Measurements from ENCODE around the gene ATP8A2.

Gene ATP8A2

DNA sequence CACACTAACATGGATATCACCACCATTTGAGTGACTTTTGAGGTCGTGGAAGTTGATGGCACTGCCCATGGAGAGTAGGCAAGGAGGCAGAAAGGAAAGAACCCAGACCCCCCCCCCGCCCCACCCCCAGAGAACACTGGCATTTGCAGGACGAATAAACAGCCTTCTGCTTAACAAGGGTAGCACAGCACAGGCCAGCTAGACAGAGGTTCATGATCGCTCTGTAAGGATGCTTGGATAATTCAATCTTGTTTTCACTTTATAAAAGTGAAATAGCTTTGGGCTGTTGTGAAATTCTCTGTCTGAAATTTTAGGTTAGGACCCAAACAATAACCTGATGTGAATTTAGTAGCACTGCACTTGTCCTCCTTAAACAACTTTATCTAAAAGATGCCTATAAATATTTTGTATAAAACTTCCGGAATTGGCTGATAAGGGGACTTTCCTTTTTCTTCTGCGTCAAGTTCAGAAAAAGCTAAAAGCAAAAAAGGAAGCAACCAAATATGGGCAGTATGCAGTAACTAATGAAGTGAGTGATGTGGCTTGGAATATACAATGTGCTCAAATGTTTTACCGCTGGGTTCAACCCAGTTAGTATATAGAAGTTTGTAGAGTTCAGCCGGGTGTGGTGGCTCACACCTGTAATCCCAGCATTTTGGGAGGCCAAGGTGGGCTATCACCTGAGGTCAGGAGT, 516.3 kb downstream of the ATP8A2 start:
- Histone ChIP-seq H3K4me1 (ENCODE audit: control insufficient read depth, insufficient read depth, low read length) (peaks cover 3% of the 10 kb centered on the region), H3K27me3 (ENCODE audit: control insufficient read depth in 1 of 2, insufficient read depth in 2 of 2, low read length in 2 of 2) (no peaks in the 10 kb centered on the region), H3K27ac (ENCODE audit: low read length) (no peak overlapping the region), H3K36me3 (ENCODE audit: control insufficient read depth in 2 of 2, insufficient read depth in 2 of 2, low read length in 2 of 2) (no peaks in the 10 kb centered on the region), H3K9ac (ENCODE audit: low read length in 2 of 2) (no peak overlapping the region), H3K9me3 (ENCODE audit: control insufficient read depth in 2 of 2, low read length in 2 of 2) (no peaks in the 10 kb centered on the region), H3K4me3 (ENCODE audit: low read length in 2 of 2) (no peak overlapping the region)

DNA sequence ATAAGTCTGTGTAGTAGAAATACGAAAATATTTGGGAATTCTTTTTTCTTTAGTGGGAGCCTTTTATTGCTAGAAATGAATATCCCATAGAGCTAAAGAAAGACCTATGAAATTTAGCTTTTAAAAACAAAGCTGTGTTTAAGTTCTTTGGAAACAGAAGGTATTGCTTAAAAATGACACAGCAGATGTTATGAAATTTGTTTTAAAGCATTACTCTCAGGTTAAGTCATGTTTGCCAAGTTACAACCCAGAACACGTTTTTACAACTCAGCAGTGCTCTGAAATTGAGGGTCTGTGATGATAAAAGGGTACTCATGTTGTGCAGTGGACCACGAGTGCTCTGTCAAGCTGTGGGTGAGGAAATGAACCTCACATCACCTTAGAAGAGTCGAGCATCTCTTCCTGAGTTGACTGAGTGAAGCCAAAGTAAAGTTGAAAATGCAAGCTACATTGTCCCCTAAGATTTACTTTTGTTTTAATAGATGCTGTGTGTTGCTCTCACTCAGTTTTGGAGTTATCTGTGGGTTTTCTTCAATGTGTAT, 519.0 kb downstream of the ATP8A2 start:
- Histone ChIP-seq H3K36me3 (ENCODE audit: control insufficient read depth in 2 of 2, insufficient read depth in 2 of 2, low read length in 2 of 2) (no peaks in the 10 kb centered on the region), H3K4me1 (ENCODE audit: control insufficient read depth, insufficient read depth, low read length) (no peaks in the 10 kb centered on the region), H3K9ac (ENCODE audit: low read length in 2 of 2) (no peak overlapping the region), H3K9me3 (ENCODE audit: control insufficient read depth in 2 of 2, low read length in 2 of 2) (no peaks in the 10 kb centered on the region), H3K4me3 (ENCODE audit: low read length in 2 of 2) (no peak overlapping the region), H3K27me3 (ENCODE audit: control insufficient read depth in 1 of 2, insufficient read depth in 2 of 2, low read length in 2 of 2) (no peaks in the 10 kb centered on the region), H3K27ac (ENCODE audit: low read length) (no peak overlapping the region)

DNA sequence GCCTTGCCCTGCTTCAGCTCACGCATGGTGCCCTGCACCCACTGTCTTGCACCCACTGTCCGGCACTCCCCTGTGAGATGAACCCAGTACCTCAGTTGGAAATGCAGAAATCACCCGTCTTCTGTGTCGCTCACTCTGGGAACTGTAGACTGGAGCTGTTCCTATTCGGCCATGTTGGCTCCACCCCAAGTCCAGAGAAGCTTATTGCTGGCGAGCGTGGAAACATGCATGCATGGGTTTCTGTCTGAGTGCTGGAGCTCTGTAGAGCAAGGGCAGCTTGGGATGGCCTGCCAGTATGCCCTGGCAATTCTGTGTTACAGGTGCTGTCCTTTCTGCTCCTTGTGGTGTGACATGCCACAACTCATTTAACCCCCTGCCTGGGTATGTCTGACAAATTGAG, 527.2 kb downstream of the ATP8A2 start:
- no peak overlapping the region for H3K9ac ChIP-seq (ENCODE audit: low read length in 2 of 2)
- H3K4me1 ChIP-seq (ENCODE audit: control insufficient read depth, insufficient read depth, low read length): no peaks in the 10 kb centered on the region
- H3K27ac ChIP-seq (ENCODE audit: low read length): no peak overlapping the region
- H3K27me3 ChIP-seq (ENCODE audit: control insufficient read depth in 1 of 2, insufficient read depth in 2 of 2, low read length in 2 of 2): no peaks in the 10 kb centered on the region
- H3K4me3 ChIP-seq (ENCODE audit: low read length in 2 of 2): no peak overlapping the region
- H3K36me3 ChIP-seq (ENCODE audit: control insufficient read depth in 2 of 2, insufficient read depth in 2 of 2, low read length in 2 of 2): no peaks in the 10 kb centered on the region
- H3K9me3 ChIP-seq (ENCODE audit: control insufficient read depth in 2 of 2, low read length in 2 of 2): no peaks in the 10 kb centered on the region

DNA sequence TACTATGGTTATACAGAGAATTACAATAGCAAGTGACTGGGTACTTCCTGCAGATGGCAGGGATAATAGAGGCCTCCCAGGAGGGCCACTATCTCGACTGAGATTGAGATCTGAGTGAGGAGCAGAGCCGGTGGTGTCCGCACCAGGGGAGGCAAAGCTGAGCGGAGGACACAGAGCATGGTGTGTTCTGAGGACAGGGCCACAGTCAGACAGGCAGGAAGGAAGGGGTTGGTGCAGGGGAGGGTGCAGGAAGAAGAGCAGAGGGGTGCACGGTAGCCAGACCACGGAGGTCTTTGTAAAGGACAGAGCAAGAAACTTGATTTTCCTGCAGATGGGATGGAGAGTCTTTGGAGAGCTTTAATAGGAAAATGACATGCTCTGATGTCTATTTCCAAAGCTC, 527.7 kb downstream of the ATP8A2 start:
- H3K4me1 ChIP-seq (ENCODE audit: control insufficient read depth, insufficient read depth, low read length): no peaks in the 10 kb centered on the region
- no peaks in the 10 kb centered on the region for H3K27me3 ChIP-seq (ENCODE audit: control insufficient read depth in 1 of 2, insufficient read depth in 2 of 2, low read length in 2 of 2)
- no peak overlapping the region for H3K27ac ChIP-seq (ENCODE audit: low read length)
- no peak overlapping the region for H3K9ac ChIP-seq (ENCODE audit: low read length in 2 of 2)
- no peak overlapping the region for H3K4me3 ChIP-seq (ENCODE audit: low read length in 2 of 2)
- H3K36me3 ChIP-seq (ENCODE audit: control insufficient read depth in 2 of 2, insufficient read depth in 2 of 2, low read length in 2 of 2): no peaks in the 10 kb centered on the region
- no peaks in the 10 kb centered on the region for H3K9me3 ChIP-seq (ENCODE audit: control insufficient read depth in 2 of 2, low read length in 2 of 2)

DNA sequence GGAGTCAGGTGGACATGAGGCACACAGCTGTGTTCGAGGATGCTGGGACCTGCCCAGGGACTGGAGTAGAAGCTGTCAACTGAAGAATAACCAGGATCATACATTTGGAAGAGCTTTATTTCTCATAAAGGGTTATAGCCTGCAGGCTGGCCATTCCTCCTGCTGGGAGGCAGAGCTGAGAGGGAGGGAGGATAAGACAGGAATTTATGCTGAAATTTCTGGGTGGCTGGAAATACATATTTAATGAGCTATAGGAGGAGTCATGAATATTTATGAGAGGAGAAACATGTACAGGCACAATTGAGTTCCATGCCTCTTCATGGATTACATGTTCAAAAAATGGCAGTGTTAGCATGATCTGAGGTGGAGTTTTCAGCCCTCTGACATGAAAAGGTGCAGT, 528.2 kb downstream of the ATP8A2 start:
- H3K27ac ChIP-seq (ENCODE audit: low read length): no peak overlapping the region
- no peak overlapping the region for H3K9ac ChIP-seq (ENCODE audit: low read length in 2 of 2)
- H3K9me3 ChIP-seq (ENCODE audit: control insufficient read depth in 2 of 2, low read length in 2 of 2): no peaks in the 10 kb centered on the region
- H3K4me3 ChIP-seq (ENCODE audit: low read length in 2 of 2): no peak overlapping the region
- H3K27me3 ChIP-seq (ENCODE audit: control insufficient read depth in 1 of 2, insufficient read depth in 2 of 2, low read length in 2 of 2): no peaks in the 10 kb centered on the region
- H3K4me1 ChIP-seq (ENCODE audit: control insufficient read depth, insufficient read depth, low read length): no peaks in the 10 kb centered on the region
- no peaks in the 10 kb centered on the region for H3K36me3 ChIP-seq (ENCODE audit: control insufficient read depth in 2 of 2, insufficient read depth in 2 of 2, low read length in 2 of 2)

DNA sequence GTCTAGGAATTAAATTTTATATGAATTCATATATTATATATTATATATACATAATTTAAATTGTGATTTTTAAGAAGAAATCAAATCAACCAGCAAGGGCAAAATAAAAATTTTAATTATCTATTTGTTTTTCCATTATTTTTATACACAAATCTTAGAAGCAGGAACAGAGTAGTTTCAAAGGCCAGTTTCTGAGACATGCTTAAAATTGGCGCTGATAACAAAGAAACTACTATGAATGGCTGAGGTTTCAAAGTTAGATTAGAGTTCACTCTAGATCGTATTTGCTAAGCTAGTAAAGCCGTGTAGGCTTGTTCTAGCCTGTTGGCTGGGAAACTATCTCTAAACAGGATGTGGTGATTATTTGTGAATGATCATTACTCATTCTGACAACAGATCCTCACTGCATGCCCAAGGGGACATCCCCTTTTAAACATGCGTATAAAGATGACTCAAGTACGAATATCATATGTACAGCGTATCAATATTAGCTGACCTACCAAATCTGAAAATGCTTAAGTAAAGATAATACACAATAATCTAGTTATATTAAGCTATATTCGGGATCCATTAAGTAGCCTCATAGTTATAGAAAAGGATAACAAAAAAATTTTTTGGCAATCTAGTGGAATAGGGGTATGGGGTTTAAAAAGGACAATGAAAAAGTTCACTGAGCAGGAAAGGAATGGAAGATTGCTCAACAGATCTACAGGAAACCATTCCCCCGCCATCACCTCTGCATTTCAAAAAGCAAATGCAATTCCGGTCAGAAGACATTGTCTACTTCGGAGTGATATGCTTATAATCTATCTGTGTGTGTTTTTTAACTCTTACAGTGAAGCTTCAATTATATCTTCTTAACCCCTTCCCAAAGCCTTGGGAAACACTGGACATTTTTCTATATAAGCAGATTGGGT, 529.9 kb downstream of the ATP8A2 start:
- H3K9me3 ChIP-seq (ENCODE audit: control insufficient read depth in 2 of 2, low read length in 2 of 2): no peaks in the 10 kb centered on the region
- no peaks in the 10 kb centered on the region for H3K27me3 ChIP-seq (ENCODE audit: control insufficient read depth in 1 of 2, insufficient read depth in 2 of 2, low read length in 2 of 2)
- no peak overlapping the region for H3K4me3 ChIP-seq (ENCODE audit: low read length in 2 of 2)
- no peaks in the 10 kb centered on the region for H3K4me1 ChIP-seq (ENCODE audit: control insufficient read depth, insufficient read depth, low read length)
- H3K36me3 ChIP-seq (ENCODE audit: control insufficient read depth in 2 of 2, insufficient read depth in 2 of 2, low read length in 2 of 2): no peaks in the 10 kb centered on the region
- no peak overlapping the region for H3K27ac ChIP-seq (ENCODE audit: low read length)
- no peak overlapping the region for H3K9ac ChIP-seq (ENCODE audit: low read length in 2 of 2)

DNA sequence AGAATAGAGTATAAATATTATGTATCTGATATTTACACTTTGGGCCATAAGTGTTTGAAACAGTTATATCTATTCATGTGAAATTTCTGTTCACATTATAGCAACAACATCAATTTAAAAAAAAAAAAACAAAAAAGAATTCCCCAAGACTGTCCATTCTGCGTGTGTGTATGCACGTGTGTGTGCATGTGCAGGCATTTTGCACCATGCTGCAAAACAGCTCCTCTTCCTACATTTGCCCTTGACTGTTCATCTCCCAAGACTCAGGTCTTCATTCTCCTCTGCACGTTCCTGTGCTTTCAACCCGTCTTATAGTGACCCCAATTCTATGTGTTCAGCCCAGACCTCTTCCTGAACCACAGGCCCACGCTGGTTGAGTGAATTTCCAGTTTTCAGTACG, 530.7 kb downstream of the ATP8A2 start:
- Histone ChIP-seq H3K4me3 (ENCODE audit: low read length in 2 of 2) (no peak overlapping the region), H3K4me1 (ENCODE audit: control insufficient read depth, insufficient read depth, low read length) (no peaks in the 10 kb centered on the region), H3K9ac (ENCODE audit: low read length in 2 of 2) (no peak overlapping the region), H3K27me3 (ENCODE audit: control insufficient read depth in 1 of 2, insufficient read depth in 2 of 2, low read length in 2 of 2) (no peaks in the 10 kb centered on the region), H3K27ac (ENCODE audit: low read length) (no peak overlapping the region), H3K36me3 (ENCODE audit: control insufficient read depth in 2 of 2, insufficient read depth in 2 of 2, low read length in 2 of 2) (no peaks in the 10 kb centered on the region), H3K9me3 (ENCODE audit: control insufficient read depth in 2 of 2, low read length in 2 of 2) (no peaks in the 10 kb centered on the region)

DNA sequence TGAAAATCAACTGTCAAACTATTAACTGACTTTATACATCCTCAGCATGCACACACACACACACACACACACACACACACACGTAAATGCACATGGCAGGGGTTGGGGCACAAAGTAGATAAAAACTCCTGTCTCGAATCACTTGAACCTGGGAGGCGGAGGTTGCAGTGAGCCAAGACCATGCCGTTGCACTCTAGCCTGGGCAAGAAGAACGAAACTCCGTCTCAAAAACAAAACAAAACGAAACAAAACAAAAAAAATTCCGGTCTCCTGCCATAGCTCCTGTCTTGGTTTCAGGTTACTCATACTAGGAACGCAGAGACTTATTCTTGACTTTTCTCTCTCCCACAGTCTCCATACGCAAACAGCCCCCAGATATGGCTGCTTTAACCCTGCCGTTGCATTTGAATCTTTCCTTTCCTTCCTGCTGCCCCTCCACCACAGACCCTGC, 531.1 kb downstream of the ATP8A2 start:
- Histone ChIP-seq H3K4me1 (ENCODE audit: control insufficient read depth, insufficient read depth, low read length) (no peaks in the 10 kb centered on the region), H3K4me3 (ENCODE audit: low read length in 2 of 2) (no peak overlapping the region), H3K9me3 (ENCODE audit: control insufficient read depth in 2 of 2, low read length in 2 of 2) (no peaks in the 10 kb centered on the region), H3K27me3 (ENCODE audit: control insufficient read depth in 1 of 2, insufficient read depth in 2 of 2, low read length in 2 of 2) (no peaks in the 10 kb centered on the region), H3K9ac (ENCODE audit: low read length in 2 of 2) (no peak overlapping the region), H3K36me3 (ENCODE audit: control insufficient read depth in 2 of 2, insufficient read depth in 2 of 2, low read length in 2 of 2) (no peaks in the 10 kb centered on the region), H3K27ac (ENCODE audit: low read length) (no peak overlapping the region)

DNA sequence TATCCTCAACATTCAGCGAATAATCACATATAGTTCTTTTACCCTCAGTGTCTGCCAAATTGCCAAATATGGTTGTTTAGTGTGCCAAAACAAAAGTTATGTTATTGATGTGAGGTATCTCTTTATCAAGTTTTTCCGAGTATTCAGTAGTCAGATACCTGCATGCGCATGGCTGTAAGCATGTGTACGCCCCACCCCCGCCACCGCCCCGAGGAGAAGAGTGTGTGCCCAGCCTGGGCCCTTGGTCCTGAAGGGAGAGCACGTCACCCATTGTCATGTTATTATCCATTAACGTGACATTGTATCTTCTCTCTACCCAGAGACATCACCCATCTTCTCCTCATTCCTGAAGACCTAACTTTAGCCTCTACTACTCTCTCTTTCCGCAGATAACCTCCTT, 533.1 kb downstream of the ATP8A2 start:
- H3K36me3 ChIP-seq (ENCODE audit: control insufficient read depth in 2 of 2, insufficient read depth in 2 of 2, low read length in 2 of 2): no peaks in the 10 kb centered on the region
- no peaks in the 10 kb centered on the region for H3K9me3 ChIP-seq (ENCODE audit: control insufficient read depth in 2 of 2, low read length in 2 of 2)
- H3K4me3 ChIP-seq (ENCODE audit: low read length in 2 of 2): no peak overlapping the region
- H3K9ac ChIP-seq (ENCODE audit: low read length in 2 of 2): no peak overlapping the region
- H3K27me3 ChIP-seq (ENCODE audit: control insufficient read depth in 1 of 2, insufficient read depth in 2 of 2, low read length in 2 of 2): no peaks in the 10 kb centered on the region
- no peaks in the 10 kb centered on the region for H3K4me1 ChIP-seq (ENCODE audit: control insufficient read depth, insufficient read depth, low read length)
- no peak overlapping the region for H3K27ac ChIP-seq (ENCODE audit: low read length)

DNA sequence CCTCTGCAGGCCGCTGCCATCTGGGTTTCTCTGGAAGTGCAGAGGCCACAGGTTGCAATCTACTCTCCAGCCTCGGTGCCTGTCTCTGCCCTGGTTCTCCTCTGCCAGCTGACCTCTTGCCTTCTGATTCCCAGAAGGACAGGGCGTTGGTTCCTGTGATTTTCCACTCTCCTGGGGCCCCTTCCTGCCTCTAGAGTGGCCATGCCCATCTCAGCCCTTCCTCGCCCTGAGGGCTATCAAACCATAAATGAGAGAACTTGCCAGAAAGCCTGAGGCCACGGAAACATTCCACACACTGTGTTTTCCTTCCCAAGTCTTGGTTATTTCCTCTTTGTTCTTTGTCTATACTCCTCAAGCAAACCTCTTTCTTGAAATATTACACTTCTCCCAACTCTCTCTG, 533.8 kb downstream of the ATP8A2 start:
- H3K9me3 ChIP-seq (ENCODE audit: control insufficient read depth in 2 of 2, low read length in 2 of 2): no peaks in the 10 kb centered on the region
- no peak overlapping the region for H3K4me3 ChIP-seq (ENCODE audit: low read length in 2 of 2)
- H3K36me3 ChIP-seq (ENCODE audit: control insufficient read depth in 2 of 2, insufficient read depth in 2 of 2, low read length in 2 of 2): no peaks in the 10 kb centered on the region
- no peaks in the 10 kb centered on the region for H3K27me3 ChIP-seq (ENCODE audit: control insufficient read depth in 1 of 2, insufficient read depth in 2 of 2, low read length in 2 of 2)
- H3K9ac ChIP-seq (ENCODE audit: low read length in 2 of 2): no peak overlapping the region
- no peak overlapping the region for H3K27ac ChIP-seq (ENCODE audit: low read length)
- H3K4me1 ChIP-seq (ENCODE audit: control insufficient read depth, insufficient read depth, low read length): no peaks in the 10 kb centered on the region
